MV-4-11 (cell line): ENCODE measurements around the gene URGCP.

Experiments
- DNase-seq: peaks from one replicate; lab custom pipeline; 2025; lab: John Stamatoyannopoulos, UW

The URGCP gene, protein sequence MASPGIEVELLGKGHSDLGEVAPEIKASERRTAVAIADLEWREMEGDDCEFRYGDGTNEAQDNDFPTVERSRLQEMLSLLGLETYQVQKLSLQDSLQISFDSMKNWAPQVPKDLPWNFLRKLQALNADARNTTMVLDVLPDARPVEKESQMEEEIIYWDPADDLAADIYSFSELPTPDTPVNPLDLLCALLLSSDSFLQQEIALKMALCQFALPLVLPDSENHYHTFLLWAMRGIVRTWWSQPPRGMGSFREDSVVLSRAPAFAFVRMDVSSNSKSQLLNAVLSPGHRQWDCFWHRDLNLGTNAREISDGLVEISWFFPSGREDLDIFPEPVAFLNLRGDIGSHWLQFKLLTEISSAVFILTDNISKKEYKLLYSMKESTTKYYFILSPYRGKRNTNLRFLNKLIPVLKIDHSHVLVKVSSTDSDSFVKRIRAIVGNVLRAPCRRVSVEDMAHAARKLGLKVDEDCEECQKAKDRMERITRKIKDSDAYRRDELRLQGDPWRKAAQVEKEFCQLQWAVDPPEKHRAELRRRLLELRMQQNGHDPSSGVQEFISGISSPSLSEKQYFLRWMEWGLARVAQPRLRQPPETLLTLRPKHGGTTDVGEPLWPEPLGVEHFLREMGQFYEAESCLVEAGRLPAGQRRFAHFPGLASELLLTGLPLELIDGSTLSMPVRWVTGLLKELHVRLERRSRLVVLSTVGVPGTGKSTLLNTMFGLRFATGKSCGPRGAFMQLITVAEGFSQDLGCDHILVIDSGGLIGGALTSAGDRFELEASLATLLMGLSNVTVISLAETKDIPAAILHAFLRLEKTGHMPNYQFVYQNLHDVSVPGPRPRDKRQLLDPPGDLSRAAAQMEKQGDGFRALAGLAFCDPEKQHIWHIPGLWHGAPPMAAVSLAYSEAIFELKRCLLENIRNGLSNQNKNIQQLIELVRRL

GRCh38 chr7:43906331-43907010 is at the start of gene URGCP:
Gene URGCP, minus strand, starts transcription at chr7:43906596. Its CDS starts 21 bp downstream, at chr7:43906575.
- no peak for DNase-seq

DNA sequence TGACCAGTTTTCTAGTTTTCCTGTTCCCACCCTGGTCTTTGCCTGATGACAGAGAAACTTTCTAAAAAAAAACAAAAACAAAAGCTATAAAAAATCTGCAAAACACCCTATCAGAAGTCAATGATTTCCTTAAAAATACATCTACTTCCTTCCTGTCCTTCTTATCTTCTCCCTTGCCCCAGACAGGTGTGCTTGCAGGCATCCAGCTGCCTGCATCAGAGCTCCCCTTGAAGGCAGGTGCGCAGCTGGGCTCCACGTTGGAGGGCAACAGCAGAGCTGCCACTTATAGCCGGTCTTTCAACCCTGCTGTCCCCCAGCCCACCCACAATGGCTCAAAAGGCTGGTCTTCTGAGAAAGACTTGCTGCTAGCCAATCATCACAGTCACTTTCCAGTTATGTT is 49.6 kb upstream of the URGCP start:
- no peak for DNase-seq

GRCh38 chr7:43954524-43955228 is 48.3 kb upstream of the URGCP start:
- DNase-seq, result peak; percentile 50

GRCh38 chr7:43953071-43953470 is 46.7 kb upstream of the URGCP start:
- no peak for DNase-seq

GRCh38 chr7:43952028-43952427 is 45.6 kb upstream of the URGCP start:
- DNase-seq, result no peak

DNA sequence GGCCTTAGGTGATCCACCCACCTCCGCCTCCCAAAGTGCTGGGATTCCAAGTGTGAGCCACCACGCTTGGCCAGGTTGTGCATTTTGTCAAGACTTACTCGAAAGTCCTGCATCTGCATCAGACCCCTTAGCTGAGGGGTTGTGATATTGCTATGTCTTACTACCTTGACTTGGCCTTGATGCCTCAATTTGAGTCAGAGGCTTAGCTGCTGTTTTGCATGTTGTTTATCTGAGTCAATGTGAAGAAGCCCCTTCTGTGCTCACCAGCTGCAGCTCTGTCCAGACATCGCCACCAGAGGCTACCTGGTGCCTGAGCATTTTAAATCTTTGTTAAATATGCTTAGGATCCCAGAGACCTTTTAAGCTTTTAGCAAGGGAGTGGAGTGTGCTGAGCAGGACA is 37.9 kb upstream of the URGCP start:
- DNase-seq, result no peak

GRCh38 chr7:43943417-43944187 is 37.2 kb upstream of the URGCP start:
- no peak for DNase-seq

DNA sequence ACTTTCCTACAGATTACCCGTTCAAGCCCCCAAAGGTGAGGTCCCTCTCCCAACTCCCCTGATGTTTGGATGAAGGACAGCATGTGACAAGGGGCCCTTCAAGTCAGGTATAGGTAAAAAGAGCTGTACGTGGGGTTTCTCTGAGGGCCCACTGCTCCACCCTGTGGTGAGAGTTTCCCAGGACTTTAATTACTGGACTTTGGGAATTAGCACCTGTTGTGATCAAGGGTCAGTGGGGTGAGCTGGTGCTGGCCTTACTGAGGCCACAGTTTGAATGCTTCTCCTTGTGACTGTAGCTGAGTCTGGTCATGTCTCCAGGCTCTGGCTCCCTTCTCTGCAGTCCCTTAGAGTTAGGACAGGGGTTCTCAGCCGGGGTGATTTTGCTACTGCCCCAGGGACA is 36.6 kb upstream of the URGCP start:
- no peak for DNase-seq

- no peak for DNase-seq
These were observed 35.9 kb upstream of the URGCP start for GRCh38 chr7:43942250-43942649.

DNA sequence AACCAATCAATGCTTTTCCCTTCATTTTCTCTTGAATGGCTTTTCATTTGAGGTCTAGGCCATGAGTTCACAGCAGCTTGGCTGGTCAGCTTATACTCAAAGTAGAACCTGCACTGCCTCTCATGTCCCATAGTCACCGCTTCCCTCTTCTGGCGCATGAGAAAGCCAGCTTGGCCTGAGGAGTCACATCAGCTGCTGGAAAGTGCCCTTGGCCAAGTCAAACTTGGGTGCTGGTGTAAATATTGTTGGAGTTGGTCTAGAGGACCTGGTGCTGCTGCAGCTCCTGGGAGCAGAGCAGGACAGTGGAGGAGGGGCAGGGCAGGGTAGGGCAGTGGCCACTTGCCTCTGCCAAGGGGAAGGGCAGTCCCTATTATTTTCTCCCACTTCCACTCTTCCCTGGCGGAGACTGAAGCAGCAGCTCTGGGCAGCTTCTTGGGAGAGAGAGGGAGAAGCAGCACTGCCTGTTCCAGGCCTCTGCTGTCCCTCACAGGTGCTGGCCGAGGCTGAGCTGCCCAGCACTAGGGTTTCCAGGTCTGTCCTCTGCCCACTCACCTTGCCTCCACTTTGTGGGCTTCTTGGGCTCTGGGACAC is 32.6 kb upstream of the URGCP start:
- DNase-seq, result peak; percentile 50

DNA sequence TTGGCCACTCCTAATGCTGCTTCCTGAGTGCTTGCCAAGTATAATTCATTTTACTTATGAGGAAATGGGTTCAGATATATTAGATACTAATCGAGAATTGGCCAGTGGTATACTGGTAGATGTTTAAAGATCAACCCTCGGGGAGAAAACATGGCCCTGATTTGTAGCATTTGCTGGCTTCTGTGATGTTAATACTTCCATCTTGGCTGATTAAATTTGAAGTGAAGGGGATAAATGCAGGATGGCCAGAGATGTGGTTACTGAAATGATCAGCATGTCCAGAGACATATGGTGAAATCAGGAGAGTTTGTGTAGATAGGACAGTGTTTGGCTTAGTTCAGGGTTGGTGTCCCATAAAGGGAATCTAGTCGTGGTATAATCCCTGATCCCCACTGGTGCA is 31.0 kb upstream of the URGCP start:
- DNase-seq, result no peak

GRCh38 chr7:43933902-43934560 is 27.6 kb upstream of the URGCP start:
- no peak for DNase-seq

GRCh38 chr7:43931346-43931745 is 24.9 kb upstream of the URGCP start:
- DNase-seq, result no peak

DNA sequence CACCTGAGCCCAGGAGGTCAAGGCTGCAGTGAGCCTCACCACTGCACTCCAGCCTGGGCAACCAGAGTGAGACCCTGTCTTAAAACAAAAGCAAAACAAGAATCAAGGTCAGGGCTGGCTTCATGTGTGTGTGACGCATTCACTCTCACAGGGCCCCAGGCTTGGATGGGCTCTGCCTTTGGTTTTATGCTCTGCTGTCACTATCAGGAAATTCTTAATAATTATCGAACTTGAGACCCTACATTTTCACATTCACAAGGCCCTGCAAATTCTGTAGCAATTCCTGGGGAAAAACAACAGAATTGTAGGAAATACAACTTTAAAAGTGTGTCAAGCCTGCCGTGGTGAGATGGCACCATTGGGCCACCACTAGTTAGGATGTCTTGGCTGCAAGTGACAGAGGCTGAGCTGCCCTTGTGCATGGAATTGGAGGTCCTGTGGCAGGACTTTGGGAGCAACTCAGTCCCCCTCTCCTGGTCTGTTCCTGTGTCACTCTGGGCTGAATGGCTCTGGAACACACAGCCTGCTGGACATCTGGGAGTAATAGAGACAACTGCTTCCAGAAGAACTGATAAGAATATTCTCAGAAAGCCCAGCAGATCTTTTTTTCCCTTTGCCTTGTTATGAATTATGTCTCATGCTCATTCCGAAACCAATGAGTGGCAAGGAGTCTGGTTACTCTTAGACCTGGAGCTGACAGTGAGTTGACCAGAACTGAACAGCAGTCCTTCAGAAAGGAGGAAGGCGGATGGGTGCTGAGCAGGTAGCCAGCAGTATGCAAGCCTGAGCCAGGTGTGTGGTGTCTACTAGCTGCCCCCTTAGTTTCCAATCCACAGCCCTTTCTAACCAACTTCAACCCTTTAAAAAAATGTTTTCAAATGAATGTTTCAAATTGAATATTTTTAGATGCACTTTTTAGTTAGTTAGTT is 23.4 kb upstream of the URGCP start:
- no peak for DNase-seq

- DNase-seq, result no peak
These were observed 21.4 kb upstream of the URGCP start for GRCh38 chr7:43927810-43928209.

DNA sequence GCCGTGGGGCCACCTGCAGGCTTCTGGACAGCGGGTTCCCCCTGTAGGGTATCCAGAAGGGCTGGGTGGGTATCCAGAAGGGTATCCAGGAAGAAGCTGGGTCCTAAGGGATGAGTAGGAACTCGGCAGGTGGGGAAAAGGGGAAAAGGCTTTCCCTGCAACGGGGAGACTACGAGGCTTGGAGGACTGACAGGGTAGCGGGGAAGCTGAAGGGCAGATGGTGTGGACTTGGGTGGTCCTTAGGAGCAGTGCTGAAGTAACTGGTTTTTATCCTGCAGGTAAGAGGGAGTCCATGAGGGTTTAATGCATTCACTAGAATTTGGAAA is 20.4 kb upstream of the URGCP start:
- no peak for DNase-seq

DNA sequence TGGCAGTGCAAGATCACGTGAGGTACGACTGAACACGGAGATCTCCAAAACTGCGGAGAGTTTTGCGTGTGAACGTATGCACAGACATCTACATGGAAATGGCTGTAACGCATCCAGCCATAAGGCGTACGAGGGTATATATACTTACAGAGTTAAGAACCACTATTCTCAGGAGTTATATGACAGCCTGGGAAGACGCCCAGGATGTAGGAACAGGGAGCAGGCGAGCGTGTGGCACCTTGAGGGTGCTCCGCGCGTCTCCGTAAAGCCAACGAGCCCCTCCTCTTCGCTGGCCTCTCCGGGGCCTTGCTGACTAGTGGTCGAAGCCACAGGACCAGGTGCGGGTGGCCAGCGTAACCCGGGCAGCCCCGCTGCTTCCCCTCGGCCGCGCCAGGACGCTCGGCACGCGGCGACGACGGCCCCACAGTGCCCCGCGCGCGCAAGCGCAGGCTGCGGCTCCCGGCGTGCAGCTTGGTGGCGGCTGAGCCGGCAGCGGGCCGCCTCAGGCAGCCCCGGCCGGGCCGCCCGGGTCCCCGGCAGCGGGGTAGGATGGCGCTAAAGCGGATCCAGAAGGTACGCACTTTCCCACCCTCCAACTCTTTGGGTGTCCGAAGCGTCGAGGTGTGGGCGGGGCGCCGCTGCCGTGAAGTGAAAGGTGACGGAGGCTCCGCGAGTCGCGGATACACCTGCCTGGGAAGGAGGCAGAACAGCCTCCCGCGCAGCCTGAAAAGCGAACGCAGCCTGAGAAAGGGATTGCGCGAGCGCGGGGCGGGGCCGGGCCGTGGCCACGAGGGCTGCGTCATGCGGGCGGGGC is 19.8 kb upstream of the URGCP start, which contains the start of gene UBE2D4:
Gene UBE2D4, plus strand, starts transcription at position 453 of the 814 bp plus-strand sequence. Its CDS starts 97 bp downstream, at position 550.
- DNase-seq, result peak; percentile 59

DNA sequence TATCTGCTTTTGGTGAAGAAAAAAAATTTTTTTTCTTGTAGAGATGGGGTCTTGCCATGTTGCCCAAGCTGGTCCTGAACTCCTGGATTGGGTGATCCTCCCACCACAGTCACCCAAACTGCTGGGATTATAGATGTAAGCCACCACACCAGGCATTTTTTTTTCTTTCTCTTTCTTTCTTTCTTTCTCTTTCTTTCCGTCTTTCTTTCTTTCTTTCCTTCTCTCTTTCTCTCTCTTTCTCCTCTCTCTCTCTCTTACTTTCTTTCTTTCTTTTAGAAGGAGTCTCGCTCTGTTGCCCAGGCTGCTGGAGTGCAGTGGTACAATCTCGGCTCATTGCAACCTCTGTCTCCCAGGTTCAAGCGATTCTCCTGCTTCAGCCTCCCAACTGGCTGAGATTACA is 16.3 kb upstream of the URGCP start:
- no peak for DNase-seq
